Endometrial microvascular endothelial cells (primary cell): ENCODE data around the gene TMF1. TPM values are rescaled to one million over a fixed set of nuclear protein-coding genes. Genes with fewer than 3 reads are reported as not detected.

Experiments used
- in situ Hi-C: cut with HindIII; loops from 2 replicates; pipeline ENCODE4 v1.10.0; 2017; ENCODE audit warnings: low sequenced_read_pairs, low pct_unique_long_range_greater_than_20kb; ENCODE audit errors: inconsistent ontology term
- total RNA-seq: library from RNA; depleted of rRNA; stranded (reverse); fragments of >200 nt; gene quantifications from one replicate; pipeline ENCODE4 v1.2.3, GENCODE V29; 2015; ENCODE audit errors: inconsistent ontology term

The TMF1 gene
- total RNA-seq, 1 donor from 2014 or later = 17.3 TPM

- in situ Hi-C loops = loop anchor here (10.0 kb wide), 1 partner anchor 83 kb away; no protein-coding TSS in a partner anchor
Observed at GRCh38 chr3:69081583-69082262, 29.6 kb upstream of the TMF1 start.

DNA sequence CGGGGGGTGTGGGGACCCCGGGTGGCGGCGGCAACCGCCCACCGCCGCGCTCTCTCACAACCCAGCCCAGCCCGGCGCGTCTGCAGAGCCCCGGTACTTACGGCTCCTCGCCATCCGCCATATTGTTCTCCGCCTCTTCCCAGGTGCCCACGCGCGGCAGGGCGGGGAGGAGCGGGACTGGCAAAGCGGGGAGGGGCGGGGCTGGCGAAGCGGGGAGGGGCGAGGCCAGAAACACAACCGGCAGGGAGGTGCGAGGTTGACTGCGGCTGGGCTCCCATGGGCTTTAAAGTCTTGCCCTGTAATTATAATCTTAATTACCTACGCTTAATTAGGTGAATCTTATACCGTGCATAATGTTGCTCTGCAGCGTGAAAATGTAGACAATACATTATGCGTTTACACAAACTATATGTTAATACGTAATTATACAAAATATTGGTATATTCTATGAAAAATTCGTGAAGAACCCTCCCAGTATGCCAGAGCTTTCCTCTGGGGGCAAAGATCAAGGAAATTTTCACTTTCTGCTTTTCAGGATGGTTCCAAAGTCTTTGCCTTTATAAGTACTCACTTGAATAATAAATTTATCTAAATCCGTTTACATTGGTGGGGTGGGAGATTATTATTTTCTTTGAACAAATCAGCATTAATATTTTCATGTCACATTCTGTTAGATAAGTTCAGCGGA, 28.2 kb upstream of the TMF1 start, which contains the start of gene UBA3:
Gene UBA3, minus strand, starts transcription at position 133 of the 688 bp plus-strand sequence. Its CDS starts 12 bp downstream, at position 121.
- in situ Hi-C loops = loop anchor here (10.0 kb wide), 1 partner anchor 84 kb away; no protein-coding TSS in a partner anchor

DNA sequence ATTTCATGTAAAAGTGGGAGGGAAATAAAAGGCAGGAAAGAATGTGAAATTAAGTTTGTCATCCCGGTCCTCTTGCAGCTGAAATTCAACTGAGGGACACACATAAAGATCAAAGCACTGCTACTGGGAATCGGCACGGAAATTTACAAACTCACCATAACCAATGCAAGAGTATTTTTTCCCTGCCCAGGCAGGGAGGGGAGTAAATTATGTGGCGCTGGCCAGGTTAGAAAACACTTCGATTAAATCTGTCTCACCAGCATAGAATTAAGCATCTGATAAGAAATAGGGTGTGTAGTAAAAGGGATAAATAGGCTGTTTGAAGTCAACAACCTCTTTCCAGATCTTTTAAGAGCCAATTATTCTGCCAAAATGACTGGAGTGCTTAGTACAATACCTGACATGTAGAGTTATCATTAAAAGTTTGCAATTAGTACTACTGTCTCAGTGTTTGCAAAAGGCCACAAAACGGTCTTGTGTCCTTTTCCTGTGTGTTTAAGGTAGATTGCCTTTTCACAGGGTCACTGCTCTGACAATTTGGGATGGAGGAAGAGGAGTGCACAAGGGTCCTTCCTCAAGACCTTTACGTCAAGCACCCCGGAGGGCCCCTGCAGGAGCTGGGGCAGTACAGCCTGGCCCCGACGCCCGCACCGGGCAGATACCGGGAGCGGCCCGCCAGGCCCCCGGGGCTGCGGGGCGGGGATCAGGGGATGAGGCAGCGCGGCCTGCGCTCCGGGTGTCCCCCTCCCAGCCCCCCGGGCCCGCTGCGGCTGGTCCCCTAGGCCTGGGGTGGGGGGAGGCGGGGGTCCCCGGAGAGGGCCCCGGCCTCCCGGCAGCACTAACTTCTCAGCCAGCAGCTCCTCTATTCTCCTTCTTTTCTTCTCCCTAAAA, 27.4 kb upstream of the TMF1 start:
- in situ Hi-C loops = loop anchor here (10.0 kb wide), 1 partner anchor 85 kb away; no protein-coding TSS in a partner anchor

GRCh38 chr3:69072928-69073327, 20.8 kb upstream of the TMF1 start:
- in situ Hi-C loops = no loop called here

GRCh38 chr3:69066121-69066520, 14.0 kb upstream of the TMF1 start:
- in situ Hi-C loops = no loop called here

- in situ Hi-C loops = no loop called here
Observed at GRCh38 chr3:69065318-69065964, 13.3 kb upstream of the TMF1 start.

DNA sequence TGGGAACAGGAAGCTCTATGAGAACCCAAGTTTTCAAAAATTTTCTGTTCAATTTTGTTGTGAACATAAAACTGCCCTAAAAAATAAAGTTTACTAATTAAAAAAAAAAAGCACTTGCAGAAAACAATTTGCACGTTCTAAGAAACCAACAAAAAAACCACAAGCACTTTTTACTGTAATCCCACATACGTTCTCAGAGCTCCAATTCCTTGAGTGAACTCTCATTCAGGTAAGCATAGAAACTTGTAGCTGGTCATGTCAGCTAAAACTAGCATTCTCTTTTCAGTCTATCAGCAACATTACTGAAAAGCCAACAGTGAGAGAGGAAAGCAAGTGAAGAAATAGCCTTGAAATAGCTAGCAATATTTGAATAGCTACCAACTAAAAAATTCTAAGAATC, 11.5 kb upstream of the TMF1 start:
- in situ Hi-C loops = no loop called here

DNA sequence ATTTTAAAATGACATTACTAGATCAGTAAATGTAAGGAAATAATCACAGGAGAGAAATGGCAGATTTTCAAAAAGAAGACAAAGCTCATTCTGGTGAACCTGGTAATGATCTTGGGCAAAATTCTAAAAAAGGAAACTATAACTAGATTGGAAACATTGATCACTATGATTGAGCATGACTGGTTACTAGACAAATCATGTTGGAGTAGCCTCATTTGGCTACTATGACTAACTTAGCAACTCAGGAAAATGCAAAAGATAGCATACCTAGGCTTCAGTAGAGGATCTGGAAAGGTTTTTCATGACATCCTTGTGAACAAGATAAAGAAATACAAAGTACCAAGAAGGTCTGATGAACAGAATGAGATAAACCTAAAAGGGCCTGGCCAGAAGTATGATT, 7.6 kb upstream of the TMF1 start:
- in situ Hi-C loops = no loop called here

DNA sequence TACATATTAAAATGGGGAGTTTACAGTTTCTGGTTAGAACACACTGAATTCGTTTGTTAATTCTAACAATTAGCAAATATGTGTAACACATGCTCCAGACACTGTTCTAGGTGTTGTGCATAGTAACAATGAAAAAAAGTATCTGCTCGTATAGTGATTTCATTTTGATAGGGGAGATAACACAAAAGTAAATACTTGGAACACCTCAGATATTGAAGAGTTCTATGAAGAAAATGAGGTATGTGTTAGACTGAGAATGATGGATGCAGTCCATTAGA, 6.8 kb upstream of the TMF1 start:
- in situ Hi-C loops = no loop called here

GRCh38 chr3:69058180-69058946, 6.2 kb upstream of the TMF1 start:
- in situ Hi-C loops = no loop called here

DNA sequence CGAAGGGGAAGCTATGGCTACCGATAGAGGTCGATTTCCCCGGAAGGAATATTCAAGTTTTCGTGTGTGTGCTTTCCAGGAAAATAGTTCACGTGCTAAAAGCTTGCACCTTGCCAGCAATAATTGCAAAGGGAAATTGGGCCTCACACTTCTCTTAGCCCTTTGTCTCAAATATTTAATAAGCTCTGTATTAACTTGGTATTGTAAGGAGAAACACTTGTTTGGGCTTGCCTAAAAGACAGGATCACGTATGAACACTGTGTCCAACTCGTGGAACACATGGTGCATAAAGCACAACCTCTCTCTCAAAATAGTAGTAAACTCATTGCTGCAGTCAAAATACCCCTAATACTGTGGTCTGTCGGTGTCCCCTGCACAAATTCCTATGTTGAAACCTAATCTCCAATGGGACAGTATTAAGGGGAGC, 352 bp upstream of the TMF1 start:
- in situ Hi-C loops = no loop called here

DNA sequence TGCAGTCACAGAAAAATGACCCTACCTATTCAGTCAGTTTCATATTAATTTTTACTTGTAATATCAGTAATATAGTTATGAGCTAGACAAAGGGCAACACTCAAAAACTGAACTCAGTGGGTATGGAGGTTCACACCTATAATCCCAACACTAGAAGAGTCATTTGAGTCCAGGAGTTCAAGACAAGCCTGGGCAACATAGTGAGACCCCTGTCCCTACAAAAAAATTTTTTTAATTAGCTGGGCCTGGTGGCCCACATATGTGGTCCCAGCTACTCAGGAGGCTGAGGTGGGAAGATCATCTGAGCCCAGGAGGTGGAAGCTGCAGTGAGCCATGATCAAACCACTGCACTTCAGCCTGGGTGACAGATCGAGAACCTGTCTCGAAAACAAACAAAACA, 3.1 kb downstream of the TMF1 start:
- in situ Hi-C loops = no loop called here

GRCh38 chr3:69044608-69045007, 7.5 kb downstream of the TMF1 start:
- in situ Hi-C loops = no loop called here

- in situ Hi-C loops = no loop called here
Observed at GRCh38 chr3:69033470-69033869, 18.7 kb downstream of the TMF1 start.

- in situ Hi-C loops = no loop called here
Observed at GRCh38 chr3:69032737-69033136, 19.4 kb downstream of the TMF1 start.

DNA sequence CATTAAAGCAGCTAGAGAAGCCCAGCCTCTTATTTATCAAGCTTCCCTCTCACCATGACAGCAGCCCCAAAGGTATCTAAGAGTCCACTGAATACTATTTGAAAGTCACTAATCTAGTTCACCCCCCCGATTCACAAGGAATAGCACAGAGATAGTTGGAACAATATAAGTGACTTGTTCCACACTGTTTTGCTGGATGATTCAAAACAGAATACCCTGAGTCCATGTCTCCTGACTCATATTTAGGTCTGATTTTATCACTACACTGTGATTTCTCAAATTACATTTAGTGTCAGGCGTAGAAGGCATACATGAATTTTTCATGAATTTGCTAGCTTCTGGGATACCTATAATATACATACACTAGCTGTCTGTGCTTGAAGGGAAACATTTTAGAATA, 20.0 kb downstream of the TMF1 start:
- in situ Hi-C loops = no loop called here

DNA sequence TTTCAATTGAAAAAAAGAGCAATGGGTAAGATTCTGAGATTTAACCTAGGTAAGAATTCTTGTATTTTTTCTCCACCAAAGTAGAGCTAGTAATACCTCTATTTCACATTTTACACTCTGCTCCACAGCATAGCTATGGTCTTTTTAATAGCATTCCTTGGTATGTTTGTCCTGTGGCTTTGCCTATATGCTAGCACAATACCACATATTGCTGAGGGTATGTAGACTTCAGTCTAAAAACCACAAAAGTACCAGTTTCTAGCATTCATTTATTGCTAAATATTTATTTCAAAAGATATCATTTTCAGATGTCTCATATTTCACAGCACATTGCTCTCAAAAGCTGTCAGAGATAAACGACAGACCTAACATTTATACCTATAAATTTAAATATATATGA, 20.5 kb downstream of the TMF1 start:
- in situ Hi-C loops = no loop called here

DNA sequence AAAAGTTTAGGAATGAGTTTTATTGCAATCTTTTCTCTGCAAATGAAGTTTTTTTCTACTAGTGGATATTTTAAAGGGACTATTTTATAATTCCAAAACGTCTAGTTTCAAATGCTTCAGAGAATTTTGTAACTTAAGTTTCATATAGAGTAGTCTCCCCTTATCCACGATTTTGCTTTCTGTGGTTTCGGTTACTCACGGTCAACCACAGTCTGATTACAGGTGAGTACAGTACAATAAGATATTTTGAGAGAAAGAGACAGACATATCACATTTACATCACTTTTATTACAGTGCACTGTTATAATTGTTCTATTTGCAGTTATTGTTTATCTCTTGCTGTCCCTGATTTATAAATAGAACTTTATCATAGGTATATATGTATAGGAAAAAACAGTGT, 31.3 kb downstream of the TMF1 start:
- in situ Hi-C loops = no loop called here
